GM19455 (cell line): Measurements from ENCODE around the gene GCNT2.
A peak's percentile ranks its signal among the peaks of the same experiment; 100 is the strongest.
"Not testable (repeated sequence)": the region's sequence is repeated elsewhere in the genome, so short reads cannot be mapped to it uniquely, and the experiment has no call there.

Experiments used
- ATAC-seq: cut with Tn5 transposase; IDR thresholded peaks from one replicate; pipeline ENCODE4 v1.9.1; 2021; ENCODE audit not compliant: unreplicated experiment

Gene GCNT2

DNA sequence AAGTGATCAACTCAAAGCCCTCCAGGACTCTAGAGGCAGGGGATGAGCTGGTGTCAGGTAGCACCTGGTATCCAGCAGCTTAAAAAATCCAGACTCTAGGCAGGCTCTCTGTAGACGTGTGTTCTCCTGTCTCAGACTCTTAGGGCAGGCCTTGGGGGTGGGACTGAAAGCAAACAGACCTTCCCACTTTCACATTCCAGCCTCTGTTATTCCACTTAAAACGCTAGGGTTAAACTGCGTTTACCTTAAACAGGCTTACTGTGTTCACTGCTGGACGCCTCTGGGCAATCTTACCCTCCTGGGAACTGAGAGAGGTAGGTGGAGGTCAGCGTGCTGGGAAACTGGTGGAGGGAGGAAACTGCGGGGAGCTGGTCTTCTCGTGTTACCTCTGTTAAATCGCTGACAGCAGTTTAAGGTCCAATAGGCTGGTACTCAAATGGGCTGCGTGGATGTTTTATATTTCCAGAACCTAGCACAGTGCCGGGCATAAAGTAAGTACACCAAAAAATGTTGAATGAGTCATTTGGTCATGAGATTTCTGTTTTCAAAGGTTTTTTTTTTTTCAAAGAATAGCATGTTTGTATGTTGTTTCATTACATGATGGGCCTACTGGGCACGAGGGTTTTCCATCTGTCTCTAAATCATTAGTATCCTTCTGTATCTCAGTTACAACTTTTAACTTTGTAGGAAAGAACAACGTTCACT is at the start of gene GCNT2:
Gene GCNT2, plus strand, starts transcription at position 248 of the 705 bp plus-strand sequence. CDS start 7,561 bp downstream, outside the sequence.
- peak; percentile 50 for ATAC-seq

DNA sequence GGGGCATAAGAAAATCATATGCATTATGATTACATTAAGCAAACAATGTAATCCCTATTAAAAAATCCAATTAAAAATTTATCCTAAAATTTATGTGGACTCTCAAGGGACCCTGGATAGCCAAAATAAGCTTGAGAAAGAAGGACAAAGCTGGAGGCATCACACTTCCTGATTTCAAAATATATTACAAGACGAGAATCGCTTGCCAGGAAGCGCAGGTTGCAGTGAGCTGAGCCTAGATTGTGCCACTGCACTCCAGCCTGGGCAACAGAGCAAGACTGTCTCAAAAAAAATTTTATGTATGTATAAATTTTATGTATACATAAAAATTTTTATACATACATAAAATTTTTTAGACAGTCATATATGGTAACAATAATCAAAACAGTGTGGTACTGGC is 48.5 kb upstream of the GCNT2 start:
- no peak for ATAC-seq

DNA sequence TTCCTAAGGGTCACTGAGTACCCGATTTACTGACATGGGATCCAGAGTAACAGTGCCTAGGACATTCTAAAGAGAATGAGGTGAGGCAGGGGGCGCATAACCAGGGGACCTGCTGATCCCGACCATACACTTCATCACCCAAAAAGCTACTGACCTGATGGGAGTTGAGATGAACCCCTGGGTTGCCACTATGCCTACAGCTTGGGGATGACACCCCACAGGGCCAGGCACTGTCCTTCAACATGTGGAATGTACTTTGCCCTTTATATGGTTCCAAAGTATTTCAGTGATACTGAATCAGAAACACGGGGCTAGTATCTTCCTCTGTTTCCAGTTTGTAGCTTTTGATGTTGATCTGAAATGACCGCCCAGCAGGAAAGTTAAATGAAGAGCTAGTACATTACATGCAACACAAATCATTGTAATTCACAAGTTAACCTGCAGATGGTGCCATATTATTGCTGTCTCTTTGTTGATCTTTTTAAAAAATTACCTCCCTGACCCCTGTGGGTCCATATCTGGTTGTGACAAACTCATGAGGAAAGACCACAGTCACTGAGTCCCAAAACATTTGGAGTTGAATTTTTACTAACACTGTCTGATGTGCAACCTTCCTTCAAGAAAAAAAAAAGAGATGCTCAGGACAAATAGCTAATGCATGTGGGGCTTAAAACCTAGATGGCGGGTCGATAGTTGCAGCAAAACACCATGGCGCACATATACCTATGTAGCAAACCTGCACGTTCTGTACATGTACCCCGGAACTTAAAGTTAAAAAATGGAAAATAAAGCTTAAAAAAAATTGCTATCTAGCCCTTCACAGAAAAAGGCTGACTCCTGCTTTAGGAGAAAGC is 42.7 kb upstream of the GCNT2 start:
- ATAC-seq, result peak; percentile 62

DNA sequence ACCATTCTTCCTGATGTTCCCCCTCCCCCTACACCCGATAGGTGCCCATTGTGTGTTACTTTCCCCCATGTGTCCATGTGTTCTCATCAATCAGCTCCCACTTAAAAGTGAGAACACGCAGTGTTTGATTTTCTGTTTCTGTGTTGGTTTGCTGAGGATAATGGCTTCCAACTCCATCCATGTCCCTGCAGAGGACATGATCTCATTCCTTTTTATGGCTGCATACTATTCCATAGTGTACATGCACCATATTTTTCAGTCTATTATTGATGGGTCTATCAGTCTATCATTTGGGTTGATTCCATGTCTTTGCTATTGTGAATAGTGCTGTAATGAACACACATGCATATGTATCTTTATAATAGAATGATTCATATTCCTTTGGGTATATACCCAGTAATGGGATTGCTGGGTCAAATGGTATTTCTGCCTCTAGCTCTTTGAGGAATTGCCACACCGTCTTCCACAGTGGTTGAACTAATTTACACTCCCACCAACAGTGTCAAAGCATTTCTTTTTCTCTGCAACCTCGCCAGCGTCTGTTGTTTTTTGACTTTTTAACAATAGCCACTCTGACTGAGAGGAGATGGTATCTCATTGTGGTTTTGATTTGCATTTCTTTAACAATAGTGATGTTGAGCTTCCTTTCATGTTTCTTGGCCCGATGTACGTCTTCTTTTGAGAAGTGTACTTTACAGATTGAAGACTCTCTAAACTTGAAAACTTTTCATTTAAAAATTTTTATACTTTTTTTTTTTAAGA is 41.0 kb upstream of the GCNT2 start:
- ATAC-seq, result no peak

DNA sequence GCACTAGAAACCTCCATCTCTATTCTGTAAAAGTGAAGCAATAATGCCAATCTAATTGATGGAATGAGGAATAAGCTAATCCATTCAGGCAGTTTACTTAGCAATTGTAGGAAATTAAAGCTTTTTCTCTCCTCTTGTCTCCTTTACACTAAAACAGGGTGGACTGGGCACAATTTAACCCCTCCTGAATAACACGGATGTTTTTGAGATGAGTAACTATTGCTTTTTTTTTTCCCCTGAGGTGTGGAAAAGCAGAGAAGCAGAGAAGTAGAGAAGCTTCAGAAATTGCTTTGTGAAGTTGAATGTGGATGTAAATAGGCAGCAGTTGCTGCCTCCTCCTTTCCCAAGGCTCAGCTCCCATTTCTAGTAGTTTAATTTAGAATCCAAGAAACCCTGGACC is 40.0 kb upstream of the GCNT2 start:
- no peak for ATAC-seq

DNA sequence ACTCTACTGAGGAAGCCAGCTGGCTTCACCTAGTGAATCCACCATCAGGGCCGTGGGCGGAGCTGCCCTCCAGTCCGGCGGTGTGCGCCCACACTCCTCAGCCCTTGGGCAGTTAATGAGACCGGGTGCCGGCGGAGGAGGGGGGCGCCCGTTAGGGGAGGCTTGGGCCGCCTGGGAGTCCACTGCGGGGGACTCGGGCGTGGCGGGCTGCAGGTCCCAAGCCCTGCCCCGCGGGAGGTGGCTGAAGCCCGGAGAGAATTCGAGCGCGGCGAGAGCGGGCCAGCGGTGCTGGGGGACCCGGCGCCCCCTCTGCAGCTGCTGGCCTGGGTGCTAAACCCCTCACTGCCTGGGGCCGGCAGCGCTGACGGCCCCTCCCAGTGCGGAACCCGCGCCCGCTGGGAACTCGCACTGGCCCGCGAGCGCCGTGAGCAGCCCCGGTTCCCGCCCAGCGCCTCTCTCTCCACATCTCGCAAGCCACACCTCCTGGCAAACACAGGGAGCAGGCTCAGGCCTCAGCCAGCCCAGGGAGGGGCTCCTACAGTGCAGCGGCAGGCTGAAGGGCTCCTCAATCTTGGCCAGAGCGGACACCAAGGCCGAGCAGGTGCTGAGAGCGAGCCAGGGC is 38.4 kb upstream of the GCNT2 start:
- ATAC-seq, result no peak

DNA sequence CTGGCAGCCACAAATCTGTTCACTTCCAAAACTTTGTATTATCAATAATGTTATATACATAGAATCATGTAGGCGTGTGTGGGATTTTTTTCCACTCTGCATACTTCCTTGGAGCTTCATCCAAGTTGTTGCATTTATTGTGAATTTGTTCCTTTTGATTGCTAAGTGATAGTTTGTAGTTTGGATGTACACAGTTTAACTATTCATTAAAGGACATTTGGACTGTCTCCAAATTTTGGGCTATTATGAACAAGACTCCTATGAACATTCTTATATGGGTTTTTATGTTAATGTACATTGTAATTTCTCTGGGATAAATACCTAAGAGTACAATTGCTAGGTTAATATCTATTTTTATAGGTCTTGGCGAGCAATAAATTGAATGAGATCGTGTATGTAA is 36.2 kb upstream of the GCNT2 start:
- ATAC-seq, result no peak

DNA sequence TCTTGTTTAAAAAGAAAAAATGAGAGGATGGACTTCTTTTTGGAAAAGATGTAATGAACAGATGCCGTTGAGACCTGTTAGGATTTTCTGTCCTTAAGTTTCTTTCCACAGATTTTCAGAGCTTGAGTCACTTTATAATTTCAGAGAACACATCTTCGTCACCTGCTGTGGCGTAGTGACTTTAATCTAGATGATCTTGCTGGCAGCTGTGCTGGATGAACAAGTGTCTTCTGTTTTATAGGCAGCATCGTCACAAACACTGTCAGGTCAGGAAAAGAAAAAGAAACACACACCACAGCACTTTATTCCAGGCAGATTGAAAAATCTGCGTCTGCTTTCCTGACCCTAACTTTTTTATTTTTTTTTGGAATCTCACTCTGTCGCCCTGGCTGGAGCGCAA is 35.7 kb upstream of the GCNT2 start:
- no peak for ATAC-seq

DNA sequence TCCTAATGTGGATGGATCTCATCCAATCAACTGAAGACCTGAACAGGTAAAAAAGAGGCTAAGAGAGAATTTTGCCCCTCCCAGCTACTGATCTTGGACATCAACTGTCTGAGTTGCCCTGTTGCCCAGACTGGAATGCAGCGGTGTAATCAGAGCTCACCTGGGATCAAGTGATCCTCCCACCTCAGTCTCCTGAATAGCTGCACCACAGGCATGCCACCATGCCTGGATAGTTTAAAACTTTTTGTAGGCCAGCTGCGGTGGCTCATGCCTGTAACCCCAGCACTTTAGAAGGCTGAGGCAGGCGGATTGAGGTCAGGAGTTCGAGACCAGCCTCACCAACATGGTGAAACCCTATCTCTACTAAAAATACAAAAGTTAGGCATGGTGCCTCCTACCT is 34.9 kb upstream of the GCNT2 start:
- ATAC-seq, result no peak

DNA sequence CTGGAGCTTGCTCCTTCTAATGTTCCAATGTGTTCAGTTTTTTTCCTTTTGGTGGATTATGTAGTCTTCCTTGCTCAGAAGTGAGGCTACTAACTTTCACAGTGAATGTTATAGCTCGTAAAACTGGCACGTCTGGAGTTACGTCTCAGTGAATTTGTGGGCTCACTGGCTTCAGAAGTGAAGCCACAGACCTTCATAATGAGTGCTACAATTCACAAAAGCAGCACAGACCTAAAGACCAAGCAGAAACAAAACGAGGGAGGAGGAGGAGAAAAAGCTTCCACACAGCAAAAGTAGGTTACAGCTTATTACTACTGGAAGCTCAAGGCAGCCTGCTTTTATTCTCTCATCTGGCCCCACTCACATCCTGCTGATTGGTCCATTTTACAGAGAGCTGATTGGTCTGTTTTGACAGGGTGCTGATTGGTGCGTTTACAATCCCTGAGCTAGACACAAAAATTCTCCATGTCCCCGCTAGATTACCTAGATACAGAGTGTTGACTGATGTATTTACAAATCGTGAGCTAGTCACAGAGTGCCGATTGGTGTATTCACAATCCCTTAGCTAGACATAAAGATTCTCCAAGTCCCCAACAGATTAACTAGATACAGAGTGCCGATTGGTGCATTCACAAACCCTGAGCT is 34.1 kb upstream of the GCNT2 start:
- not testable (repeated sequence) for ATAC-seq

DNA sequence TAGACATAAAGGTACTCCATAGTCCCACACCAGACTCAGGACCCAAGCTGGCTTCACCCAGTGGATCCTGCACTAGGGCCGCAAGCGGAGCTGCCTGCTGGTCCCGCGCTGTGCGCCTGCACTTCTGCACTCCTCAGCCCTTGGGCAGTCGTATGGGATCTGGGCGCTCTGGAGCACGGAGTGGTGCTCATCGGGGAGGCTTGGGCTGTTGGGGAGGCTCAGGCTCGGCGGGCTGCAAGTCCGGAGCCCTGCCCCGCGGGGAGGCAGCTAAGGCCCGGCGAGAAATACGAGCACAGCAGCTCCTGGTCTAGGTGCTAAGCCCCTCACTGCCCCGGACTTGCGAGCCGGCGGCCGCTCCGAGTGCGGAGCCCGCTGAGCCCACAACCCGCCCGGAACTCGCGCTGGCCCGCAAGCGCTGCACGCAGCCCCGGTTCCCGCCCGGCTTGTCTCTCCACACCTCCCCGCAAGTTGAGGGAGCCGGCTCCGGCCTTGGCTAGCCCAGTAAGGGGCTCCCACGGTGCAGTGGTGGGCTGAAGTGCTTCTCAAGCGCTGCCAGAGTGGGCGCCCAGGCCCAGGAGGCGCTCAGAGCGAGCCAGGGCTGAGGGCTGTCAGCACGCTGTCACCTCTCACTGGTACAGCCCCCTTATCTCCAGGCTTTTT is 33.4 kb upstream of the GCNT2 start:
- no peak for ATAC-seq

DNA sequence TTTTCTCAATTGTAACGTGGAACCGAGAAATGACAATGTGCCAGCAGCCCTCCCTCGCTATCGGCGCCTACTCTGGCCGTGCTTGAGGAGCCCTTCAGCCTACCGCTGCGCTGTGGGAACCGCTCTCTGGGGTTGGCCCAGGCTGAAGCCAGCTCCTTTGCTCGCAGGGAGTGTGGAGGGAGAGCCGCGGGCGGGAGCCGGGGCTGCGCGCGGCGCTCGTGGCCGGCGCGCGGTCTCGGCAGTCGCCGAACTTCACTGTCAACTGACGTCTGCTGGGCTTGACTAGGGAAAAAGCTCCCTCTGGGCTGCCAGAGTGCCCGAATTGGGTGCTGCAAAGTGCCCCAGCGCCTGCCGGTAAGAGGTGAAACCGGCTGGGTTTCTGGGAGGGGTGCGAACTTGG is 29.7 kb upstream of the GCNT2 start:
- no peak for ATAC-seq

DNA sequence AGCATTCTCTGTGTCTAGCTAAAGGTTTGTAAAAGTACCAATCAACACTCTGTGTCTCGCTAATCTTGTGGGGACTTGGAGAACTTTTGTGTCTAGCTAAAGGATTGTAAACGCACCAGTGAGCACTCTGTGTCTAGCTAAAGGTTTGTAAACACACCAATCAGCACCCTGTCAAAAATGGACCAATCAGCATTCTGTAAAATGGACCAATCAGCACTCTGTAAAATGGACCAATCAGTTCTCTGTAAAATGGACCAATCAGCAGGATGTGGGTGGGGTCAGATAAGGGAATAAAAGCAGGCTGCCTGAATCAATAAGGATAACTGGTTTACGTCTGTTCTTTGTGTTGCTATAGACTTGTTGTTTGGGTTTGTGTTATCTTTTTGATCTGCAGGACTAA is 29.2 kb upstream of the GCNT2 start:
- ATAC-seq, result not testable (repeated sequence)

DNA sequence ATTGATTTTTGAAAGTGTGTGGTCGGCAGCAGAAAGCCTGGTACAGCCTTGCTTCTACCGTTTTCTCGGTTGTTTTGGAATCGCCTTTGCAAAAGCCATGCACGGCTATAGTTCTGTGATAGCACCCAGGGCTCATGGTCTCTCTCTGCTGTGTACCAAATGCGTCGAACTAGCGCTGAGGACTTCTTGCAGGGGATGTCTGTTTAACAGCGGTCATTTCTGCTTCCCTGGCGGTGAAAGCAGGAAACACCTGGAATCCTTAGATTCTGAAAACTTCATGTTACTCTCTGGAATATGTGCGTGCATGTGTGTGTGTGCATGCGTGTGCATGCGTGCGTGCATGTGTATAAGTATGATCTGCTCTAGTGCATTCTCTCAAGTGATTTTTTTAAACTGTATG is 26.1 kb upstream of the GCNT2 start:
- no peak for ATAC-seq

DNA sequence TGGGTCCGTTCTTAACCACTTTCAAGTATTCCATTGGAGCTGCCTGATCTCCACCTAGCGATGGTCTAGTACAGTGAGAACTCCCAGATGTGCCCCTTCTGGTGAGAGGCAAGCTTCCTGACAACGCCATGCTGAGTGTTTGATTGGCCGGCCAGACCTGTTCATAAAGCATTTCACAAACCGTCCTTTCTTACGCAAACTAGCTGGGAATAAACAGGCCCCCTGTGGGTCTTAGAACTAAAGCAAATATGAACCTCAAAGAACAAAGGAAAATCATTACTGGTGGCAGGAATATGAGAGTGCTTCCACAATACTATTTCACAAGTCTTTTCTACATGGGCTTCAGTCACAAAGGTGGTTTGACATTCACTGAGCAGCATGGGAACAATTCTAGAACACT is 15.6 kb upstream of the GCNT2 start:
- no peak for ATAC-seq

DNA sequence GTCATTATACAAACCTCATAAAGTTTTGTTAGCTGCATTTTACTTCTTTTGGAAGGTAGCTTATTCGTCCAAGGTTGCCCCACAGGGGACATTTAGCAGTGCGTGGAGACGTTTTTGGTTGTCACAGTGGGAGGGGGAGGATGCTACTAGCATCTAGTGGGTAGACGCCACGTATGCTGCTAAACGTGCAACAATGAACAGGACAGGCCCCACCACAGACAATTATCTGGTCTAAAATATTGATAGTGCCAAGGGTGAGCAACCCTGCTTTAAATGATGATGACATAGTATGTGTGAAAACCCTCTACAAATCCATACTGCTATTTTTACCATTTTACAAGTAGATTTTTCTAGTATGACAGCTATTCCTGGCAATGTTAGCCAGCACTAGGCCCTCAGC is 13.9 kb upstream of the GCNT2 start:
- ATAC-seq, result no peak

DNA sequence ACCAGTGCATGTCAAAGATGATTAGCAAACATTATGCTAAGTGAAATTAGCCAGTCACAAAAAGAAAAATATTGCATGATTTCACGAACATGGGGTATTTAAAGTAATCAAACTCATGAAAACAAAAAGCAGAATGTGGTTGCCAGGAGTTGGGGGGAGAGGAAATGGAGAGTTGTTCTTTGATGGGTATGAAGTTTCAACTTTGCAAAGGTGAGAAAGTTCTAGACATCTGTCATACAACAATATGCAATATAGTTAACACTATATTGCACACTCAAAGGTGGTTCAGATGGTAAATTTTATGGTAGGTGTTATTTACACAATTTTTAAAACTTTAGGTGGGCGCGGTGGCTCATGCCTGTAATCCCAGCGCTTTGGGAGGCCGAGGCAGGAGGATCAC is 13.4 kb upstream of the GCNT2 start:
- ATAC-seq, result no peak

DNA sequence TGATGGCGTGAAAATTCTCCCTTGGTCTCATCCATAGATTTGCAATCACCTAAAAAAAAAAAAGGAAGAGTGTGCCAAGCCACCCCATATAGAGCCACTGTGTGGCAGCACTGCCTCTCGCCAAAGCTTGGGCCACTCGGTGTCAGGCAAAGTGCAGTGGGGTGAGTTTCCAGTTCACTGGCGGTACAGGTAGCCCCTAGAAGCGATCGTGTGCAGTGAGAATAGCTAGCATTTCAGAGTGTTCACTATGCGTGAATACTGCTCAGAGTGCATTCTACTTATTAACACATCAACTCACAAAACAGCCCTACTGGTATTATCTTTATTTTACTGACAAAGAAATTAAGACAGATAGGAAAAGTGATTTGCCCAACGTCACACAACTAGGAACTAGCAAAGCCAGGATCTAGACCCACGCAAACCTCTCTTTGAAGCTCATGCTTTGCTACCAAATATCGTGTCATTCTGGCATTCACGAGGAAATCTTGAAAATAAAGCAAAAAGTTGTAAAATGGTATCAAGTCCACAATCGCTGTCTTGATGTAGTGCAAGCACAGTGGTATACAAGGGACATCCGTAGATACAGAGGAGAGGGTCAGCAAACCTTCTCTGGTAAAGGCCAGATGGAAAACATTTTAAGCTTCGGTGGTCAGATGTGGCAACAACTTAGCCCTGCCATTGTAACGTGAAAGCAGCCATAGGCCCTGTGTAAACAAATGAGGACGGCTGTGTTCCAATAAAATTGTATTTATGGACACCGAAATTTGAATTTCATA is 10.4 kb upstream of the GCNT2 start:
- ATAC-seq, result peak; percentile 97

DNA sequence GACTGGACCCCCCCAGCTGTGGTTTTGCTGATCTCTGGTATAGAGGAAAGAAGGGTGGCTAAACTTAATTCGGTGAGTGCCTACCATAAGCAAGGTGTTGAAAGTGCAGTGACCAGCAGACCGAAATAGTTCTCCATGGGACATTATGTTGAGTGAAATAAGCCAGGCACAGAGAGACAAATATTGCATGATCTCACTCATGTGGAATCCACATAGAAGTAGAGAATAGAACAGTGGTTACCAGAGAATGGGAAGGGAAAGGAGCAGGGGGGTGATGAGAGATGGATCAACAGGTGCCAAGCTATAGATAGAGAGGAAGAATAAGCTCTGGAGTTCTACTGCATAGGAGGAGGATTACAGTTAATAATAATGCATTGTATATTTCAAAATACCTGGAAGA is 9.7 kb upstream of the GCNT2 start:
- no peak for ATAC-seq
